WERI-Rb-1 (cell line): Measurements from ENCODE around the gene SLC44A2.
A peak's percentile ranks its signal among the peaks of the same experiment; 100 is the strongest.

Experiments
- DNase-seq: peaks from one replicate; pipeline ENCODE4 v3.0.0-alpha.2; 2020
- H3K27ac ChIP-seq: fragments of 250-450 bp; sonication (Bioruptor Pico); 2 replicates; pipeline ENCODE4 v1.5.1; 2020; ENCODE audit warnings: mild to moderate bottlenecking, moderate library complexity
- H3K27me3 ChIP-seq: fragments of 250-450 bp; sonication (Bioruptor Pico); 2 replicates; pipeline ENCODE4 v1.5.1; 2021; ENCODE audit warnings: mild to moderate bottlenecking, low read depth, moderate library complexity; ENCODE audit not compliant: insufficient read depth, severe bottlenecking
- H3K36me3 ChIP-seq: fragments of 250-450 bp; sonication (Bioruptor Pico); 2 replicates; pipeline ENCODE4 v1.5.1; 2020; ENCODE audit warnings: mild to moderate bottlenecking, moderate library complexity
- H3K4me3 ChIP-seq: 2 replicates; pipeline ENCODE4 v1.5.1; 2011; ENCODE audit warnings: low read depth, mild to moderate bottlenecking, control low read depth, low read length
- H3K9me3 ChIP-seq: fragments of 250-450 bp; sonication (Bioruptor Pico); 2 replicates; pipeline ENCODE4 v1.5.1; 2021; ENCODE audit warnings: mild to moderate bottlenecking, moderate library complexity; ENCODE audit not compliant: severe bottlenecking
- TF ChIP-seq, protein P1 (sequence below): IDR thresholded peaks from 2 replicates; pipeline ENCODE4 v1.5.1; 2011; ENCODE audit warnings: low read depth, mild to moderate bottlenecking, control low read depth, inconsistent platforms, low read length

The SLC44A2 gene

DNA sequence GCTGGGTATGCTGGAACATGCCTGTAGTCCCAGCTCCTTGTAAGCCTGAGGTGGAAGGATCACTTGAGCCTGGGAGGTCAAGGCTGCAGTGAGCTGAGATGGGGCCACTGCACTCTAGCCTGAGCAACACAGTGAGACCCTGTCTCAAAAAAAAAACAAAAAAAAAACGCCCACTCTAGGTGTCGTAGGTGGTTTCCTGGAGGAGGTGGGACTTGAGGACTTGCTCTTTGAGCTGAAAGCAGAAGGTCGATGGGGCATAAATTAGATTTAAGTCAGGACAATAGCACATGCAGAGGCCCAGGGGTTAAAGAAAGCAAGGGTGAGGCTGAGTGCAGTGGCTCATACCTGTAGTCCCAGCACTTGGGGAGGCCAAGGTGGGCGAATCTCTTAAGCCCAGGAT is 15.9 kb downstream of the SLC44A2 start:
- Histone ChIP-seq H3K27me3 (no peaks in the 10 kb centered on the region), H3K9me3 (no peaks in the 10 kb centered on the region), H3K27ac (no peak overlapping the region), H3K36me3 (peaks cover 62% of the 10 kb centered on the region), H3K4me3 (no peak overlapping the region)
- DNase-seq = no peak
- TF ChIP-seq, protein P1, sequence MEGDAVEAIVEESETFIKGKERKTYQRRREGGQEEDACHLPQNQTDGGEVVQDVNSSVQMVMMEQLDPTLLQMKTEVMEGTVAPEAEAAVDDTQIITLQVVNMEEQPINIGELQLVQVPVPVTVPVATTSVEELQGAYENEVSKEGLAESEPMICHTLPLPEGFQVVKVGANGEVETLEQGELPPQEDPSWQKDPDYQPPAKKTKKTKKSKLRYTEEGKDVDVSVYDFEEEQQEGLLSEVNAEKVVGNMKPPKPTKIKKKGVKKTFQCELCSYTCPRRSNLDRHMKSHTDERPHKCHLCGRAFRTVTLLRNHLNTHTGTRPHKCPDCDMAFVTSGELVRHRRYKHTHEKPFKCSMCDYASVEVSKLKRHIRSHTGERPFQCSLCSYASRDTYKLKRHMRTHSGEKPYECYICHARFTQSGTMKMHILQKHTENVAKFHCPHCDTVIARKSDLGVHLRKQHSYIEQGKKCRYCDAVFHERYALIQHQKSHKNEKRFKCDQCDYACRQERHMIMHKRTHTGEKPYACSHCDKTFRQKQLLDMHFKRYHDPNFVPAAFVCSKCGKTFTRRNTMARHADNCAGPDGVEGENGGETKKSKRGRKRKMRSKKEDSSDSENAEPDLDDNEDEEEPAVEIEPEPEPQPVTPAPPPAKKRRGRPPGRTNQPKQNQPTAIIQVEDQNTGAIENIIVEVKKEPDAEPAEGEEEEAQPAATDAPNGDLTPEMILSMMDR = no peak

DNA sequence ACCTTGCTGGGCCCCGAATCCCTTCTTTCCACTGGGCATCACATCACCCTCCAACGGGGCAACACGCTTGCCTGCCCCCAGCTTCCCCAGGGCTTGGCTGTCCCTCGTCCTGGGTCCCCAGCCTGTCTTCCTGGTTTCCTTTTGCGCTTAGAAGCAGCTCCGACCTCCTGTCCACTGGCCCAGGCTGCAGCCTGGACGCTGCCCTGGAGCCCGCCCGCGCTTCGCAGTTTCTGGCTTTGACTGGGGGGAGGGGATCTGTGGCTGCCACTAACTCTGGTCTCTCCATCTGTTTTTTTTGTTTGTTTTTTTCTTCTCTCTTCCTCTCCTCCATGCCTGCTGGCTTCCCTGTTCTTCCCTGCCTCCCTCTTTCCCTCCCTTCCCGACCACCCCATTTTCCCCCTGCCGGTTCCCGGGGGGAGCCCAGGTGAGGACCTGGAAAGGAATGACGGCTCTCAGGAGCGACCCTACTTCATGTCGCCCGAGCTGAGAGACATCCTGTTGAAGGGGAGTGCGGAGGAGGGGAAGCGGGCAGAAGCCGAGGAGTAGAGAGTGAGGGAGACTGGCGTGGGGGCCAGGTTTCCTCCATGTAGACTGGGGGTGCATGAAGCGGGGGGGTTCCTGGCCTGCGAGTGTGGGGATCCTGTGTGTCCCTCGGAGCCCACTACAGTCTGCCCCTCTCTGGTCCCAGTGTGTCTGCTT is 17.3 kb downstream of the SLC44A2 start:
- Histone ChIP-seq H3K27ac (peak overlapping the region; percentile 74), H3K27me3 (no peaks in the 10 kb centered on the region), H3K9me3 (no peaks in the 10 kb centered on the region), H3K4me3 (no peak overlapping the region), H3K36me3 (peaks cover 49% of the 10 kb centered on the region)
- TF ChIP-seq, protein P1 = no peak
- DNase-seq = peak; percentile 61

GRCh38 chr19:10643172-10643967 is 18.0 kb downstream of the SLC44A2 start:
- H3K36me3 ChIP-seq = peaks cover 43% of the 10 kb centered on the region
- no peak overlapping the region for H3K4me3 ChIP-seq
- no peaks in the 10 kb centered on the region for H3K27me3 ChIP-seq
- DNase-seq = no peak
- H3K27ac ChIP-seq = peak overlapping the region; percentile 74
- no peaks in the 10 kb centered on the region for H3K9me3 ChIP-seq
- TF ChIP-seq, protein P1 = no peak

DNA sequence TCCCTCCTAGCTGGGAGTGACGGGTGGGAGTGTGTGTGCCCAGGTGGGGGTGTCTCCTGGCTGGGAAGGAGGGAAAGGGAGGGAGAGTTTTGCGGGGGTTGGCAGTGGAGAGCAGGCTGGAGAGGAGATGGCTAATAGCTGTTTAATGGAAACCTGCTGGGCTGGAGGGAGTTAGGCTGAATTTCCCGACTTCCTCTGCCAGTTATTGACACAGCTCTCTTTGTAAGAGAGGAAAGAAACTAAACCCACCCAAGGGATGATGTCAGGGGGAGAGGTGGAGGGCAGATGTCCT is 18.6 kb downstream of the SLC44A2 start:
- no peaks in the 10 kb centered on the region for H3K27me3 ChIP-seq
- peak overlapping the region; percentile 74 for H3K27ac ChIP-seq
- peak; percentile 14 for DNase-seq
- no peaks in the 10 kb centered on the region for H3K9me3 ChIP-seq
- H3K36me3 ChIP-seq = peaks cover 38% of the 10 kb centered on the region
- TF ChIP-seq, protein P1 = no peak
- H3K4me3 ChIP-seq = no peak overlapping the region

DNA sequence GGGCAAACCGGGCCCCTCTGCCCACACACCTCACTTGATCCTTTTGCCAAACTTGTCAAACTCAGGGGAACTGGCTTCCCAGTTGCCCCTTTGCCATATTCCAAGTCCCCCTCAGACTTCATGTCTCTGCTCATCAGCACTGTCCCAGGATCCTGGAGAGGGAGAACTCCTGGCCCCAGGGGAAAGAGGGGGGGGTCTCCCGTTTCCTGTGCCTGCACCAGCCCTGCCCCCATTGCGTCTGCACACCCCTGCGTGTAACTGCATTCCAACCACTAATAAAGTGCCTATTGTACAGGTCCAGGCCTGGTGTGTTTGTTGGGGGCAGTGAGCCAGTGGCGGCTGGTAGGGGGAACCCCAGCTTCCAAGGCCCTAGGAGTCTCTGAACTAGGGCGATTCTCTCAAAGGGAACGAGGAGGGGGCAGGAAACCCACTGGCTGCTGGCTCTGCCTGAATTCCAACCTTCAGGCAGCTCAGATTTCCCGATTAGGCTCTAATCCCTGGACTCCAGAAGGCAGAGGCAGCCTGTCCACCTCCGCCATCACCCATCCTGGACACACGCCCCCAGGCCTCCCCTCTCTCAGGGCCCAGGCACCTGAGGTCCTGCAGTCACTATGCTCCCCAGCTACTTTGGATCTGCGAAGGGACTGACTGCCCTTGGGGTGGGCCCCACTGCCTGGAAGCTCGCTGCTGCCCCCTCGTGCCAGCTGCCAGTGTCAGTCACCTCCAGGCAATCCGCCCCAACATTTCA is 19.1 kb downstream of the SLC44A2 start:
- Histone ChIP-seq H3K4me3 (no peak overlapping the region), H3K27me3 (no peaks in the 10 kb centered on the region), H3K36me3 (peaks cover 32% of the 10 kb centered on the region), H3K27ac (peak overlapping the region; percentile 74), H3K9me3 (no peaks in the 10 kb centered on the region)
- peak; percentile 96 for DNase-seq
- TF ChIP-seq, protein P1 = peak; percentile 82
